ENCODE results near the gene IMMP2L. TPM values are rescaled to one million over a fixed set of nuclear protein-coding genes. Genes with fewer than 3 reads are reported as not detected.

Gene IMMP2L
- total RNA-seq, 1 experiment from 2014 or later = 17.2 TPM

DNA sequence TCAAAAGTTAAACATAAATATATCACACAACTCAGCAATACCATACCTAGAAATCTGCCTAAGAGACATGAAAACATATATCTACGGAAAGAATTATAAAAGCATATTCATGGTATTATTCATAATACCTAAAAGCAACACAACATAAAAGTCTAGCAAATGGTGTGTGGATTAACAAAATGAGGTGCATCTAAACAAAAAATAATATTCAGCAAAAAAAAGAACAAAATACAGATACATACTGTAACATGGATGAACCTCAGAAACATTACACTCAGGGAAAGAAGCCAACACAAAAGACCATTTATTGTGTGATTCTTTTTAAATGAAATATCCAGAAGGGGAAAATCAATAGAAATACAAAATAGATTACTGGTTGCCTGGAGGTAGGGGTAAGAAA, 155.0 kb downstream of the IMMP2L start:
- H2AFZ ChIP-seq (ENCODE audit: low read length) = no peak overlapping the region
- no peak overlapping the region for H3K4me3 ChIP-seq (ENCODE audit: low read length)
- H3K9me2 ChIP-seq (replicated peaks; ENCODE audit: insufficient read depth, low read length) = no peaks in the 10 kb centered on the region
- H3K4me1 ChIP-seq (ENCODE audit: low read length) = no peaks in the 10 kb centered on the region
- H3K9me3 ChIP-seq (ENCODE audit: low read length) = peaks cover 4% of the 10 kb centered on the region; the same call in 1 of the 2 replicates
- H3K36me3 ChIP-seq (ENCODE audit: insufficient read depth, low read length) = no peaks in the 10 kb centered on the region
- H3K4me2 ChIP-seq (ENCODE audit: low read depth, low read length, poor library complexity, severe bottlenecking) = no peak overlapping the region
- DNase-seq = no peak
- no peaks in the 10 kb centered on the region for H3K27me3 ChIP-seq (ENCODE audit: low read length)
- no peaks in the 10 kb centered on the region for H4K20me1 ChIP-seq (ENCODE audit: insufficient read depth, low read depth, low read length)
- no peak overlapping the region for H3K27ac ChIP-seq (ENCODE audit: low read length)
- no peaks in the 10 kb centered on the region for H3K79me2 ChIP-seq (ENCODE audit: low read length)
- H3K9ac ChIP-seq (ENCODE audit: low read length) = no peak overlapping the region

DNA sequence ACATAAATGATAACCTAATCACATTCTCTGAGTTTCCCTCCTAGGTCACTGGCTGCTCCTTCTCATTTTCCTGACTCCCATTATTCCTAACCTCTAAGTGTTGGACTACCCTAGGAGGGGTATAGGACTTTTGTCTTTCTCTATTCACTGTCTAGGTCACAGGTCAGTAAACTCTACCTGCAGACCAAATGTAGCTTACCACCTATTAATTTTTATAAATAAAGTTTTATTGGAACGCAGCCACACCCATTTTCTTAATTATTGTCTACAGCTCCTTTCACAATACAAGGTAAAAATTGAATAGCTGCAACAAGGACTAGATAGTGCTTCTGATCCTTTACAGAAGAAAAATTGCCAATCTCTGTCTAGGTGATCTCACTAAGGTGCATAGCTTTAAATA, 156.7 kb downstream of the IMMP2L start:
- Histone ChIP-seq H3K27me3 (ENCODE audit: low read length) (no peaks in the 10 kb centered on the region), H3K4me3 (ENCODE audit: low read length) (no peak overlapping the region), H3K9me3 (ENCODE audit: low read length) (peaks cover 4% of the 10 kb centered on the region; the same call in 1 of the 2 replicates), H3K4me2 (ENCODE audit: low read depth, low read length, poor library complexity, severe bottlenecking) (no peak overlapping the region), H3K4me1 (ENCODE audit: low read length) (no peaks in the 10 kb centered on the region), H3K27ac (ENCODE audit: low read length) (no peak overlapping the region), H3K9me2 (replicated peaks; ENCODE audit: insufficient read depth, low read length) (no peaks in the 10 kb centered on the region), H2AFZ (ENCODE audit: low read length) (no peak overlapping the region), H3K9ac (ENCODE audit: low read length) (no peak overlapping the region), H3K36me3 (ENCODE audit: insufficient read depth, low read length) (no peaks in the 10 kb centered on the region), H3K79me2 (ENCODE audit: low read length) (no peaks in the 10 kb centered on the region), H4K20me1 (ENCODE audit: insufficient read depth, low read depth, low read length) (no peaks in the 10 kb centered on the region)
- no peak for DNase-seq

DNA sequence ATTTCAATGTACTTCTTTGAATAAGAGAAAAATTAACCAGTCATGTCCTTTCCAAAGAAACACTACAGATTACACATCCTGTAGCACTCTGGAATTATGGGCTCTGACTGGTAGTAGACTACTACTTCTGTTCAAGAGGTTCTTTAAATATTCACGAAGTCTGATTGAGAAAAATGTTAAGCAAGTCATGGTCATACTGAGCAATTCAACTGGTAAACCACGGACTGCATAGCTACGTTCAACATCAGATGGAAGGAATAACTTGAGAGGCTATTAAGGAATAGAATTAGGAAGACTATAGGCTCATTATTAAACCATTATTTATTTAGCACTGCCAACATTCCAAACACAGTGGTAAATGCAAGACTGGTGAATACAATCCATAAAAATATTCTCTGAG, 160.8 kb downstream of the IMMP2L start:
- Histone ChIP-seq H3K27me3 (ENCODE audit: low read length) (no peaks in the 10 kb centered on the region), H4K20me1 (ENCODE audit: insufficient read depth, low read depth, low read length) (no peaks in the 10 kb centered on the region), H3K9me3 (ENCODE audit: low read length) (peaks cover 9% of the 10 kb centered on the region; the same call in 1 of the 2 replicates), H3K79me2 (ENCODE audit: low read length) (no peaks in the 10 kb centered on the region), H3K36me3 (ENCODE audit: insufficient read depth, low read length) (no peaks in the 10 kb centered on the region), H3K9me2 (replicated peaks; ENCODE audit: insufficient read depth, low read length) (no peaks in the 10 kb centered on the region), H3K9ac (ENCODE audit: low read length) (no peak overlapping the region), H3K27ac (ENCODE audit: low read length) (no peak overlapping the region), H2AFZ (ENCODE audit: low read length) (no peak overlapping the region), H3K4me3 (ENCODE audit: low read length) (no peak overlapping the region), H3K4me2 (ENCODE audit: low read depth, low read length, poor library complexity, severe bottlenecking) (no peak overlapping the region), H3K4me1 (ENCODE audit: low read length) (no peaks in the 10 kb centered on the region)
- no peak for DNase-seq

DNA sequence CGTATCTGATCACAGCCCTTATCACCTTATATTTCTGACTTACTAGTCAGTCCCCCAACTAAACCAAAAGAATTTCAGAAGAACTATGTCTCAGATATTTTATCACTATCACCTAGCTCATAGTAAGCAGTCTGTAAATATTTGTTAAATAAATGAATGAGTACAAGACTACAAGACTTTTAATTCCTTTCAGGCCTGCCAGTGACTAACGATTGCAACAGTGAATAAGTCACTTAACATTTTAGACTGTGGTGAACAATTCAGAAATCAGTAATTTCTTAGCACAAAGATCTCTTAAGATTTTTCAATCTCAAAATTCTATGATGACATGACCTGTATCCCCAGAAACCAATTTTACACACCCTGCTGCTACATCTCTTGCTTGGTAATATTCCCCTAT, 162.2 kb downstream of the IMMP2L start:
- no peak for DNase-seq
- H3K27ac ChIP-seq (ENCODE audit: low read length) = no peak overlapping the region

DNA sequence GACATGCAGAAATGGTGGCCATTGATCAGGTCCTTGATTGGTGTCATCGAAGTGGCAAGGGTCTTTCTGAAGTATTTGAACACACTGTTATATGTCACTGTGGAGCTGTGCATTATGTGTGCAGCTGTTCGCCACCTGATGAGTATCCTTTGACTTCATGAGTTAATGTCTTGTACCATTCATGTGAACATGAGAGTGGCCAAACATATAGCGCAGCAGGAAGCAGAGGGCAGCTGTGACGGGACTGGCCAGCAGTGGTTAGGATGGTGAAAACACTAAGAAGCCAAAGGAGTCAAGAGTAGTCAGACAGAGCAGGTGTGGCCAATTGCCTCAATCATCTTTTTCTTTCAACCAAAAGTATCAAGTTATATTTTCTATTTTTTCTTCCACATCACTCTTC, 167.4 kb downstream of the IMMP2L start:
- H3K9me2 ChIP-seq (replicated peaks; ENCODE audit: insufficient read depth, low read length) = no peaks in the 10 kb centered on the region
- H3K4me3 ChIP-seq (ENCODE audit: low read length) = no peak overlapping the region
- H3K27ac ChIP-seq (ENCODE audit: low read length) = no peak overlapping the region
- DNase-seq = no peak
- H3K36me3 ChIP-seq (ENCODE audit: insufficient read depth, low read length) = no peaks in the 10 kb centered on the region
- no peaks in the 10 kb centered on the region for H3K4me1 ChIP-seq (ENCODE audit: low read length)
- H4K20me1 ChIP-seq (ENCODE audit: insufficient read depth, low read depth, low read length) = no peaks in the 10 kb centered on the region
- peaks cover 4% of the 10 kb centered on the region; the same call in 1 of the 2 replicates for H3K9me3 ChIP-seq (ENCODE audit: low read length)
- no peak overlapping the region for H2AFZ ChIP-seq (ENCODE audit: low read length)
- no peaks in the 10 kb centered on the region for H3K27me3 ChIP-seq (ENCODE audit: low read length)
- no peak overlapping the region for H3K9ac ChIP-seq (ENCODE audit: low read length)
- no peaks in the 10 kb centered on the region for H3K79me2 ChIP-seq (ENCODE audit: low read length)
- H3K4me2 ChIP-seq (ENCODE audit: low read depth, low read length, poor library complexity, severe bottlenecking) = no peak overlapping the region

More for the DNA sequence above, 162.2 kb downstream of the IMMP2L start:
- Histone ChIP-seq H3K9me2 (replicated peaks; ENCODE audit: insufficient read depth, low read length) (no peaks in the 10 kb centered on the region), H3K9me3 (ENCODE audit: low read length) (peaks cover 9% of the 10 kb centered on the region; the same call in 1 of the 2 replicates), H4K20me1 (ENCODE audit: insufficient read depth, low read depth, low read length) (no peaks in the 10 kb centered on the region), H3K36me3 (ENCODE audit: insufficient read depth, low read length) (no peaks in the 10 kb centered on the region), H3K4me1 (ENCODE audit: low read length) (no peaks in the 10 kb centered on the region), H3K27me3 (ENCODE audit: low read length) (no peaks in the 10 kb centered on the region), H3K9ac (ENCODE audit: low read length) (no peak overlapping the region), H3K79me2 (ENCODE audit: low read length) (no peaks in the 10 kb centered on the region), H3K4me3 (ENCODE audit: low read length) (no peak overlapping the region), H2AFZ (ENCODE audit: low read length) (no peak overlapping the region), H3K4me2 (ENCODE audit: low read depth, low read length, poor library complexity, severe bottlenecking) (no peak overlapping the region)

DNA sequence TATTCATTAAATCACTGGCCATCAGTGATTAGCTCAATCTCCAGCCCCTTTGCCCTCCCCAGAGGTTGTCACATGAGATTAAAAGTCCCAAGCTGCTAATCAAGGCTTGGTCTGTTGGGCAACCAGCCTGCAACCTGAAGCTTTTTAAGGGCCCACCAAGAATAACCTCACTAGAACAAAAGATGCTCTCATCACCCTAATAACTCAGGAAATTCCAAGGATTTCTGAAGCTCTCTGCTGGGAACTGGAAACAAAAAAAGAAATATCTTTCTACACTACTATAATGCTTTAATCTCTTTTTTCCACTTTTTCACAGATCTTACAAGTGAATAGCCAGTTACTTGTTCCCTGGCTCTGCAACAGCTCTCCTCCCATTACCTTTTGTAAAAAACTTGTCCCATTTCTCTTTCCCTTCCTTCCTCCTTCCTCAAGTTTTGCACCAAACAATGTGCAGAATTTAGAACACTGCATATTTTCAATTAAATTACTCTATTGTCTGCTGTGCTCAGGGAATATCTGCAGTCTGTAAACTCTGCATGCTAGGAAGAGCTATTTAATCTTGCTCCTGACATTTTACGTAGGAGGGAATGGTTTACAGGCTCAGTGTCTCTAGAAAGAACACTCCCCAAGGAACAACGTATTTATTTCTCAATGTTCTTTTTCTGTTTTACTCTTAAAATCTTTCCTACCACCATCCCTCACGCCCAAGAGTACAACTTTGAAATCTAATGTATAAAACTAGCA, 169.1 kb downstream of the IMMP2L start:
- Histone ChIP-seq H3K9ac (ENCODE audit: low read length) (no peak overlapping the region), H3K79me2 (ENCODE audit: low read length) (no peaks in the 10 kb centered on the region), H2AFZ (ENCODE audit: low read length) (no peak overlapping the region), H4K20me1 (ENCODE audit: insufficient read depth, low read depth, low read length) (no peaks in the 10 kb centered on the region), H3K36me3 (ENCODE audit: insufficient read depth, low read length) (no peaks in the 10 kb centered on the region), H3K4me2 (ENCODE audit: low read depth, low read length, poor library complexity, severe bottlenecking) (no peak overlapping the region), H3K4me1 (ENCODE audit: low read length) (no peaks in the 10 kb centered on the region), H3K9me3 (ENCODE audit: low read length) (peaks cover 4% of the 10 kb centered on the region; the same call in 1 of the 2 replicates), H3K27me3 (ENCODE audit: low read length) (no peaks in the 10 kb centered on the region), H3K4me3 (ENCODE audit: low read length) (no peak overlapping the region), H3K27ac (ENCODE audit: low read length) (no peak overlapping the region), H3K9me2 (replicated peaks; ENCODE audit: insufficient read depth, low read length) (0 out of 2 replicates have a peak, but pooled peaks cover 3% of the 10 kb centered on the region)
- no peak for DNase-seq

DNA sequence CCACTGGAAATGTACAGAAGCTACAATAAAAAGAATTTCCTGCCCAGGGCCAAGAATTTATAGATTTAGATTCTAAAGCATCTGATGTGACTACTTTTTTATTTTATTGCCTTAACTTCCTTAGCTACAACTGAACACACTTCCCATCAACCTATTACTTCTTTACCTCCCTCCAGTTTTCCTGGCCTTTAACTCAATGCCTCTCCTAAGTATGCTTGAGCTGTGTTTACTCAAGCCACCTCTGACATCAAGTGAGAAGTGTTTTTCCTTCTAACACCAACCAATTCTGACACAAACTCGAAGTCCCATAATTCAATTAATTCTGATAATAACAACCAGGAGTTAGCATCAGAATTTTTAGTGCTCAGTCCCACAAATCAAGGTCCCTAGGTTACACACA, 170.0 kb downstream of the IMMP2L start:
- no peaks in the 10 kb centered on the region for H3K27me3 ChIP-seq (ENCODE audit: low read length)
- no peaks in the 10 kb centered on the region for H4K20me1 ChIP-seq (ENCODE audit: insufficient read depth, low read depth, low read length)
- no peak overlapping the region for H3K27ac ChIP-seq (ENCODE audit: low read length)
- no peaks in the 10 kb centered on the region for H3K36me3 ChIP-seq (ENCODE audit: insufficient read depth, low read length)
- H3K79me2 ChIP-seq (ENCODE audit: low read length) = no peaks in the 10 kb centered on the region
- H3K9me3 ChIP-seq (ENCODE audit: low read length) = peaks cover under 1% of the 10 kb centered on the region; the same call in 1 of the 2 replicates
- H3K9me2 ChIP-seq (replicated peaks; ENCODE audit: insufficient read depth, low read length) = 0 out of 2 replicates have a peak, but pooled peaks cover 3% of the 10 kb centered on the region
- H2AFZ ChIP-seq (ENCODE audit: low read length) = no peak overlapping the region
- no peak overlapping the region for H3K4me2 ChIP-seq (ENCODE audit: low read depth, low read length, poor library complexity, severe bottlenecking)
- no peak overlapping the region for H3K9ac ChIP-seq (ENCODE audit: low read length)
- no peaks in the 10 kb centered on the region for H3K4me1 ChIP-seq (ENCODE audit: low read length)
- DNase-seq = no peak
- H3K4me3 ChIP-seq (ENCODE audit: low read length) = no peak overlapping the region

DNA sequence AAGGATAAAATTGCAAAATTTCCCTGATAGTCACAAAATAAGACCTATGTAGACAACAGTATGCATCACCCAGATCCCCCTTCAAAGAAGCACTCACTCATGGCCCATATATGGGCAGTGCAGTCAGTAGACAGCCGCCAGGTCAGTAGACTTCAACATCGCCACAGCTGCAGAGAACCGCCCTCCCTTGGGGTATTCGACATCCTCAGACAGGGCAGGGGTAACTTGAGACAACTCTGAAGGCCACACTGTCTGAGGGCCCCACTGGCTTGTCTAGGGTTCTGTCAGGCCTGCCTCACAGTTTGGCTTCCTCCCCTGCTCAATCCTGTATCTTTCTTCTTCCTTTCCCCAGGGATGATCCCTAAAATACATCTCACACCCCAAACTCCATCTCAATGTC, 172.3 kb downstream of the IMMP2L start:
- Histone ChIP-seq H3K4me2 (ENCODE audit: low read depth, low read length, poor library complexity, severe bottlenecking) (no peak overlapping the region), H3K4me1 (ENCODE audit: low read length) (no peaks in the 10 kb centered on the region), H3K79me2 (ENCODE audit: low read length) (no peaks in the 10 kb centered on the region), H3K36me3 (ENCODE audit: insufficient read depth, low read length) (no peaks in the 10 kb centered on the region), H3K27me3 (ENCODE audit: low read length) (no peaks in the 10 kb centered on the region), H3K9me2 (replicated peaks; ENCODE audit: insufficient read depth, low read length) (0 out of 2 replicates have a peak, but pooled peaks cover 3% of the 10 kb centered on the region), H3K9ac (ENCODE audit: low read length) (no peak overlapping the region), H3K27ac (ENCODE audit: low read length) (no peak overlapping the region), H2AFZ (ENCODE audit: low read length) (no peak overlapping the region), H3K4me3 (ENCODE audit: low read length) (no peak overlapping the region), H3K9me3 (ENCODE audit: low read length) (no peaks in the 10 kb centered on the region; the same call in 1 of the 2 replicates), H4K20me1 (ENCODE audit: insufficient read depth, low read depth, low read length) (no peaks in the 10 kb centered on the region)
- no peak for DNase-seq

Data from Karpas-422 (cell line).